HG03442 (cell line): ENCODE measurements around the gene ADGRD1.

Experiments
- ATAC-seq: cut with Tn5 transposase; IDR thresholded peaks from one replicate; pipeline ENCODE4 v1.9.1; 2021; ENCODE audit warnings: mild to moderate bottlenecking, moderate library complexity; ENCODE audit not compliant: unreplicated experiment

ADGRD1 gene

GRCh38 chr12:131020326-131021153 lies 66.8 kb downstream of the ADGRD1 start:
- no peak for ATAC-seq

GRCh38 chr12:131021154-131021541 lies 67.4 kb downstream of the ADGRD1 start:
- no peak for ATAC-seq

GRCh38 chr12:131024026-131024425 lies 70.3 kb downstream of the ADGRD1 start:
- no peak for ATAC-seq

GRCh38 chr12:131024721-131025120 lies 71.0 kb downstream of the ADGRD1 start:
- ATAC-seq, result no peak

- ATAC-seq, result no peak
Measured at GRCh38 chr12:131025234-131025633, 71.5 kb downstream of the ADGRD1 start.

GRCh38 chr12:131025939-131026702 lies 72.4 kb downstream of the ADGRD1 start:
- ATAC-seq, result no peak

GRCh38 chr12:131026754-131027153 lies 73.0 kb downstream of the ADGRD1 start:
- no peak for ATAC-seq

- ATAC-seq, result no peak
Measured at GRCh38 chr12:131027264-131027663, 73.6 kb downstream of the ADGRD1 start.

- ATAC-seq, result no peak
Measured at GRCh38 chr12:131027876-131028586, 74.3 kb downstream of the ADGRD1 start.

- no peak for ATAC-seq
Measured at GRCh38 chr12:131028587-131029338, 75.1 kb downstream of the ADGRD1 start.

- no peak for ATAC-seq
Measured at GRCh38 chr12:131030472-131031328, 77.0 kb downstream of the ADGRD1 start.

- ATAC-seq, result no peak
Measured at GRCh38 chr12:131032082-131032750, 78.5 kb downstream of the ADGRD1 start.

- no peak for ATAC-seq
Measured at GRCh38 chr12:131033486-131033885, 79.8 kb downstream of the ADGRD1 start.

- no peak for ATAC-seq
Measured at GRCh38 chr12:131033886-131034482, 80.3 kb downstream of the ADGRD1 start.

GRCh38 chr12:131034631-131035244 lies 81.0 kb downstream of the ADGRD1 start:
- ATAC-seq, result no peak

GRCh38 chr12:131035245-131035681 lies 81.6 kb downstream of the ADGRD1 start:
- no peak for ATAC-seq

GRCh38 chr12:131038159-131038558 lies 84.5 kb downstream of the ADGRD1 start:
- ATAC-seq, result no peak
